Measurements from ENCODE around the gene TMEM181.

Gene TMEM181

GRCh38 chr6:158564243-158565121 lies 4.6 kb downstream of the TMEM181 start:
- DNase-seq: peak; percentile 48

- DNase-seq: no peak
These were observed 5.2 kb downstream of the TMEM181 start for GRCh38 chr6:158565122-158565429.

GRCh38 chr6:158565482-158566040 lies 5.7 kb downstream of the TMEM181 start:
- DNase-seq: no peak

GRCh38 chr6:158566207-158566818 lies 6.4 kb downstream of the TMEM181 start:
- no peak for DNase-seq

- DNase-seq: no peak
These were observed 7.3 kb downstream of the TMEM181 start for GRCh38 chr6:158567152-158567551.

- DNase-seq: peak; percentile 37
These were observed 8.0 kb downstream of the TMEM181 start for GRCh38 chr6:158567871-158568401.

- DNase-seq: no peak
These were observed 8.7 kb downstream of the TMEM181 start for GRCh38 chr6:158568549-158568948.

- DNase-seq: no peak
These were observed 9.1 kb downstream of the TMEM181 start for GRCh38 chr6:158569036-158569435.

GRCh38 chr6:158570681-158570962 lies 10.7 kb downstream of the TMEM181 start:
- no peak for DNase-seq

- no peak for DNase-seq
These were observed 12.1 kb downstream of the TMEM181 start for GRCh38 chr6:158571826-158572652.

- no peak for DNase-seq
These were observed 13.0 kb downstream of the TMEM181 start for GRCh38 chr6:158572653-158573541.

GRCh38 chr6:158573542-158573931 lies 13.6 kb downstream of the TMEM181 start:
- no peak for DNase-seq

- no peak for DNase-seq
These were observed 14.9 kb downstream of the TMEM181 start for GRCh38 chr6:158574800-158575199.

GRCh38 chr6:158575550-158575949 lies 15.7 kb downstream of the TMEM181 start:
- no peak for DNase-seq

GRCh38 chr6:158584236-158584651 lies 24.4 kb downstream of the TMEM181 start:
- DNase-seq: no peak

- no peak for DNase-seq
These were observed 26.8 kb downstream of the TMEM181 start for GRCh38 chr6:158586652-158587051.

GRCh38 chr6:158589366-158589765 lies 29.5 kb downstream of the TMEM181 start:
- no peak for DNase-seq

- DNase-seq: no peak
These were observed 31.4 kb downstream of the TMEM181 start for GRCh38 chr6:158591134-158591809.

GRCh38 chr6:158591810-158592209 lies 31.9 kb downstream of the TMEM181 start:
- no peak for DNase-seq

- no peak for DNase-seq
These were observed 33.8 kb downstream of the TMEM181 start for GRCh38 chr6:158593670-158594069.

- no peak for DNase-seq
These were observed 35.3 kb downstream of the TMEM181 start for GRCh38 chr6:158595223-158595622.

GRCh38 chr6:158596861-158597260 lies 37.0 kb downstream of the TMEM181 start:
- no peak for DNase-seq

All from activated CD4-positive, alpha-beta T cell treated with anti-CD3 and anti-CD28 coated beads, Interleukin-2, amount 50 U/mL, for 16 hours (primary cell).